ENCODE results near the gene ADNP. TPM values are rescaled to one million over a fixed set of nuclear protein-coding genes. Genes with fewer than 3 reads are reported as not detected.
"Not testable (repeated sequence)": the region's sequence is repeated elsewhere in the genome, so short reads cannot be mapped to it uniquely, and the experiment has no call there.

The ADNP gene
- total RNA-seq, 1 donor from 2014 or later: 51.2 TPM

GRCh38 chr20:50903353-50904051, 27.7 kb downstream of the ADNP start:
- no peak for DNase-seq (ENCODE audit: extremely low read depth, low read depth, low spot score)

GRCh38 chr20:50901301-50901700, 29.9 kb downstream of the ADNP start:
- DNase-seq (ENCODE audit: extremely low read depth, low read depth, low spot score): no peak

GRCh38 chr20:50900261-50900660, 31.0 kb downstream of the ADNP start:
- DNase-seq (ENCODE audit: extremely low read depth, low read depth, low spot score): no peak

- DNase-seq (ENCODE audit: extremely low read depth, low read depth, low spot score): no peak
These were observed 32.8 kb downstream of the ADNP start for GRCh38 chr20:50898475-50898874.

GRCh38 chr20:50895111-50895830, 36.0 kb downstream of the ADNP start:
- DNase-seq (ENCODE audit: extremely low read depth, low read depth, low spot score): no peak

GRCh38 chr20:50893620-50894019, 37.6 kb downstream of the ADNP start:
- no peak for DNase-seq (ENCODE audit: extremely low read depth, low read depth, low spot score)

- DNase-seq (ENCODE audit: extremely low read depth, low read depth, low spot score): no peak
These were observed 38.8 kb downstream of the ADNP start for GRCh38 chr20:50892394-50892793.

GRCh38 chr20:50891138-50891537, 40.1 kb downstream of the ADNP start:
- DNase-seq (ENCODE audit: extremely low read depth, low read depth, low spot score): no peak

- DNase-seq (ENCODE audit: extremely low read depth, low read depth, low spot score): no peak
These were observed 43.7 kb downstream of the ADNP start for GRCh38 chr20:50887576-50887975.

- no peak for DNase-seq (ENCODE audit: extremely low read depth, low read depth, low spot score)
These were observed 45.0 kb downstream of the ADNP start for GRCh38 chr20:50886184-50886790.

- no peak for DNase-seq (ENCODE audit: extremely low read depth, low read depth, low spot score)
These were observed 45.5 kb downstream of the ADNP start for GRCh38 chr20:50885781-50886180.

- DNase-seq (ENCODE audit: extremely low read depth, low read depth, low spot score): no peak
These were observed 46.2 kb downstream of the ADNP start for GRCh38 chr20:50885068-50885467.

GRCh38 chr20:50883856-50884255, 47.4 kb downstream of the ADNP start:
- DNase-seq (ENCODE audit: extremely low read depth, low read depth, low spot score): no peak

GRCh38 chr20:50881759-50882424, 49.3 kb downstream of the ADNP start:
- DNase-seq (ENCODE audit: extremely low read depth, low read depth, low spot score): not testable (repeated sequence)

- DNase-seq (ENCODE audit: extremely low read depth, low read depth, low spot score): no peak
These were observed 51.3 kb downstream of the ADNP start for GRCh38 chr20:50879649-50880550.

- no peak for DNase-seq (ENCODE audit: extremely low read depth, low read depth, low spot score)
These were observed 53.9 kb downstream of the ADNP start for GRCh38 chr20:50877232-50877743.

- no peak for DNase-seq (ENCODE audit: extremely low read depth, low read depth, low spot score)
These were observed 54.4 kb downstream of the ADNP start for GRCh38 chr20:50876816-50877215.

GRCh38 chr20:50876063-50876685, 55.1 kb downstream of the ADNP start:
- no peak for DNase-seq (ENCODE audit: extremely low read depth, low read depth, low spot score)

- no peak for DNase-seq (ENCODE audit: extremely low read depth, low read depth, low spot score)
These were observed 56.2 kb downstream of the ADNP start for GRCh38 chr20:50874758-50875665.

Data from glomerular endothelial cell (primary cell).